Measurements from ENCODE around the gene ASB1.

ASB1 gene

GRCh38 chr2:238412067-238412767, 14.5 kb upstream of the ASB1 start:
- Histone ChIP-seq H3K4me3 (no peak overlapping the region), H3K4me1 (peaks cover 7% of the 10 kb centered on the region; the same call in 1 of the 2 replicates), H4K20me1 (no peaks in the 10 kb centered on the region), H3K36me3 (peaks cover 8% of the 10 kb centered on the region; the same call in 1 of the 2 replicates), H3K27me3 (no peaks in the 10 kb centered on the region), H3K4me2 (no peak overlapping the region), H3K9me3 (peaks cover 25% of the 10 kb centered on the region), H3K27ac (no peak overlapping the region), H3K9ac (no peak overlapping the region)
- TF ChIP-seq Cebpa-rat (IDR thresholded peaks at IDR 0.05): no peak

- no peak for TF ChIP-seq Cebpa-rat (IDR thresholded peaks at IDR 0.05)
- H3K4me2 ChIP-seq: no peak overlapping the region
Measured at GRCh38 chr2:238413368-238413767, 13.4 kb upstream of the ASB1 start.

GRCh38 chr2:238415036-238415764, 11.5 kb upstream of the ASB1 start:
- H4K20me1 ChIP-seq: no peaks in the 10 kb centered on the region

More at GRCh38 chr2:238413368-238413767, 13.4 kb upstream of the ASB1 start:
- Histone ChIP-seq H3K27me3 (no peaks in the 10 kb centered on the region), H3K9ac (no peak overlapping the region), H3K9me3 (peaks cover 25% of the 10 kb centered on the region), H3K4me1 (peaks cover 7% of the 10 kb centered on the region; the same call in 1 of the 2 replicates), H3K36me3 (peaks cover 8% of the 10 kb centered on the region; the same call in 1 of the 2 replicates), H3K27ac (no peak overlapping the region), H4K20me1 (no peaks in the 10 kb centered on the region), H3K4me3 (no peak overlapping the region)

GRCh38 chr2:238415893-238416292, 10.8 kb upstream of the ASB1 start:
- peaks cover 8% of the 10 kb centered on the region; the same call in 1 of the 2 replicates for H3K36me3 ChIP-seq
- H3K4me2 ChIP-seq: no peak overlapping the region
- no peaks in the 10 kb centered on the region for H3K4me1 ChIP-seq
- H4K20me1 ChIP-seq: no peaks in the 10 kb centered on the region
- no peak overlapping the region for H3K9ac ChIP-seq
- peaks cover 25% of the 10 kb centered on the region for H3K9me3 ChIP-seq
- no peak for TF ChIP-seq Cebpa-rat (IDR thresholded peaks at IDR 0.05)
- H3K27me3 ChIP-seq: no peaks in the 10 kb centered on the region
- H3K4me3 ChIP-seq: no peak overlapping the region
- no peak overlapping the region for H3K27ac ChIP-seq

More at GRCh38 chr2:238415036-238415764, 11.5 kb upstream of the ASB1 start:
- no peak overlapping the region for H3K4me2 ChIP-seq
- H3K9ac ChIP-seq: no peak overlapping the region
- H3K36me3 ChIP-seq: peaks cover 8% of the 10 kb centered on the region; the same call in 1 of the 2 replicates
- no peak for TF ChIP-seq Cebpa-rat (IDR thresholded peaks at IDR 0.05)
- peaks cover 25% of the 10 kb centered on the region for H3K9me3 ChIP-seq
- no peaks in the 10 kb centered on the region for H3K27me3 ChIP-seq
- no peaks in the 10 kb centered on the region for H3K4me1 ChIP-seq
- no peak overlapping the region for H3K4me3 ChIP-seq
- H3K27ac ChIP-seq: no peak overlapping the region

GRCh38 chr2:238418196-238418998, 8.3 kb upstream of the ASB1 start:
- Histone ChIP-seq H3K4me1 (0 out of 2 replicates have a peak, but pooled peaks cover 8% of the 10 kb centered on the region), H3K4me3 (no peak overlapping the region), H4K20me1 (no peaks in the 10 kb centered on the region), H3K27me3 (no peaks in the 10 kb centered on the region), H3K9ac (no peak overlapping the region), H3K36me3 (peaks cover 8% of the 10 kb centered on the region; the same call in 1 of the 2 replicates), H3K27ac (no peak overlapping the region), H3K4me2 (no peak overlapping the region), H3K9me3 (peaks cover 25% of the 10 kb centered on the region)
- TF ChIP-seq Cebpa-rat (IDR thresholded peaks at IDR 0.05): no peak

GRCh38 chr2:238418999-238419546, 7.7 kb upstream of the ASB1 start:
- Histone ChIP-seq H3K27me3 (no peaks in the 10 kb centered on the region), H3K36me3 (peaks cover 8% of the 10 kb centered on the region; the same call in 1 of the 2 replicates), H3K4me3 (no peak overlapping the region), H3K4me1 (0 out of 2 replicates have a peak, but pooled peaks cover 8% of the 10 kb centered on the region), H3K9me3 (peaks cover 25% of the 10 kb centered on the region), H3K4me2 (no peak overlapping the region), H4K20me1 (no peaks in the 10 kb centered on the region), H3K27ac (no peak overlapping the region), H3K9ac (no peak overlapping the region)
- no peak for TF ChIP-seq Cebpa-rat (IDR thresholded peaks at IDR 0.05)

- Histone ChIP-seq H3K27ac (no peak overlapping the region), H3K27me3 (no peaks in the 10 kb centered on the region), H3K9ac (no peak overlapping the region), H3K4me3 (no peak overlapping the region), H3K4me2 (no peak overlapping the region), H3K9me3 (peaks cover 18% of the 10 kb centered on the region), H3K4me1 (peaks cover 16% of the 10 kb centered on the region), H3K36me3 (peaks cover 4% of the 10 kb centered on the region; the same call in 1 of the 2 replicates), H4K20me1 (no peaks in the 10 kb centered on the region)
- TF ChIP-seq Cebpa-rat (IDR thresholded peaks at IDR 0.05): no peak
Measured at GRCh38 chr2:238420442-238420841, 6.3 kb upstream of the ASB1 start.

- Histone ChIP-seq H3K9ac (no peak overlapping the region), H3K4me1 (peaks cover 23% of the 10 kb centered on the region), H3K27me3 (no peaks in the 10 kb centered on the region), H3K9me3 (peaks cover 12% of the 10 kb centered on the region), H3K36me3 (no peaks in the 10 kb centered on the region), H3K27ac (no peak overlapping the region), H3K4me3 (no peak overlapping the region), H4K20me1 (no peaks in the 10 kb centered on the region), H3K4me2 (no peak overlapping the region)
- no peak for TF ChIP-seq Cebpa-rat (IDR thresholded peaks at IDR 0.05)
Measured at GRCh38 chr2:238420878-238421694, 5.6 kb upstream of the ASB1 start.

GRCh38 chr2:238421695-238422035, 5.1 kb upstream of the ASB1 start:
- H3K27me3 ChIP-seq: no peaks in the 10 kb centered on the region
- peaks cover 6% of the 10 kb centered on the region for H3K9me3 ChIP-seq
- no peak for TF ChIP-seq Cebpa-rat (IDR thresholded peaks at IDR 0.05)
- no peak overlapping the region for H3K9ac ChIP-seq
- no peaks in the 10 kb centered on the region for H4K20me1 ChIP-seq
- H3K4me3 ChIP-seq: no peak overlapping the region
- H3K4me2 ChIP-seq: no peak overlapping the region
- no peak overlapping the region for H3K27ac ChIP-seq
- no peaks in the 10 kb centered on the region for H3K36me3 ChIP-seq
- peaks cover 26% of the 10 kb centered on the region for H3K4me1 ChIP-seq

All from BLaER1 (cell line).